Measurements from ENCODE around the gene FIZ1. TPM values are rescaled to one million over a fixed set of nuclear protein-coding genes. Genes with fewer than 3 reads are reported as not detected.
A peak's percentile ranks its signal among the peaks of the same experiment; 100 is the strongest.

Gene FIZ1
- total and polyA plus RNA-seq, 2 experiments from 2014 or later: 5.4 to 10.1 TPM

- TF ChIP-seq ZNF462 (CRISPR knock-in tag; IDR thresholded peaks at IDR 0.05): no peak
- TF ChIP-seq EZH2phosphoT487 (IDR thresholded peaks at IDR 0.05; ENCODE audit: unreplicated experiment): no peak
- no peak for TF ChIP-seq JUNB (IDR thresholded peaks at IDR 0.05; ENCODE audit: unreplicated experiment)
Measured at GRCh38 chr19:55644842-55645511, 45.7 kb upstream of the FIZ1 start (continued).

DNA sequence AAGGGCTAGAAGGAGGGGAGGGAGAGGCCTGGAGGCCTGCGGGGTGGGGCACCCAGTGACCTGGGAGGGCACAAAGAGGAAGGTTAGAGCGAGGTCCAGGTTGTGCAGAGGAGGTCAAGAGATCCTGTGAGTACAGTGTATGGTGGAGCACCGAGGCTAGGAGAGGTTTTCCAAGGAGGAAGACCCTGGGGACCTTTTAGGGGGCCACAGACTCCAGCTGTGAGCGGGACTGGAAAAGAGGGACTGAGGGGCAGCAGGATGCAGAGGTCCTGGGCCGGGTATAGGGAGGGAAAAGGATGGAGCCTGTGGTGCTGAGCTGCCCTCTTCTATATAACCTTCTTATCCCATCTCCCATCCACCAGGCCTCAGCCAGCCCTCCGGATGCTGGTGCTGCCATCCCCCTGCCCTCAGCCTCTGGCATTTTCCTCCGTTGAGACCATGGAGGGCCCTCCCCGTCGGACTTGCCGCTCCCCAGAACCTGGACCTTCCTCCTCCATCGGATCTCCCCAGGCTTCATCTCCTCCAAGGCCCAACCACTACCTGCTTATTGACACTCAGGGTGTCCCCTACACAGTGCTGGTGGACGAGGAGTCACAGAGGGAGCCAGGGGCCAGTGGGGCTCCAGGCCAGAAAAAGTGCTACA, 45.0 kb upstream of the FIZ1 start:
- H3K27me3 Mint-ChIP-seq (ENCODE audit: insufficient read depth, low read depth, poor library complexity): peaks cover 38% of the 10 kb centered on the region
- peak overlapping the region; percentile 96 for H3K4me2 ChIP-seq
- DNase-seq (ENCODE audit: low spot score) (no peak), ATAC-seq (no peak)
- H3K79me2 ChIP-seq (replicated peaks; ENCODE audit: insufficient read depth): peaks cover 37% of the 10 kb centered on the region
- H3K27ac ChIP-seq (ENCODE audit: low read depth): no peak overlapping the region
- no peaks in the 10 kb centered on the region for H4K20me1 ChIP-seq (replicated peaks; ENCODE audit: insufficient read depth)
- H3K27me3 ChIP-seq (ENCODE audit: insufficient read depth): no peaks in the 10 kb centered on the region
- H3K36me3 Mint-ChIP-seq (ENCODE audit: low read depth): peaks cover 40% of the 10 kb centered on the region
- H3F3A ChIP-seq (replicated peaks; ENCODE audit: low read depth): peaks cover 34% of the 10 kb centered on the region
- H3K4me1 ChIP-seq (ENCODE audit: insufficient read depth): no peaks in the 10 kb centered on the region; the same call in 1 of the 2 replicates
- 0 out of 2 replicates have a peak, but pooled peaks cover 2% of the 10 kb centered on the region for H3K9me2 ChIP-seq (ENCODE audit: insufficient read depth)
- no peak overlapping the region for H2AFZ ChIP-seq
- peak overlapping the region; percentile 84 for H3K4me3 Mint-ChIP-seq
- no peaks in the 10 kb centered on the region for H3K36me3 ChIP-seq (ENCODE audit: insufficient read depth)
- H3K4me1 Mint-ChIP-seq: peaks cover 25% of the 10 kb centered on the region
- peak overlapping the region; percentile 97 for H3K27ac Mint-ChIP-seq
- peaks cover 4% of the 10 kb centered on the region for H3K9me3 Mint-ChIP-seq
- H3K4me3 ChIP-seq: peak overlapping the region; percentile 89
- TF ChIP-seq CREB1 (CRISPR knock-in tag; IDR thresholded peaks at IDR 0.05; ENCODE audit: low read depth) (no peak), EZH2phosphoT487 (IDR thresholded peaks at IDR 0.05; ENCODE audit: unreplicated experiment) (no peak), ZNF331 (CRISPR knock-in tag; IDR thresholded peaks at IDR 0.05; ENCODE audit: low read depth) (no peak), EZH2 (IDR thresholded peaks at IDR 0.05; ENCODE audit: low read depth, unreplicated experiment) (no peak), STAT1 (IDR thresholded peaks at IDR 0.05; ENCODE audit: unreplicated experiment) (no peak), JUNB (IDR thresholded peaks at IDR 0.05; ENCODE audit: unreplicated experiment) (no peak), POLR2AphosphoS5 (IDR thresholded peaks at IDR 0.05; ENCODE audit: low read depth) (no peak), ZNF114 (CRISPR knock-in tag; IDR thresholded peaks at IDR 0.05) (no peak)
- TF ChIP-seq, protein P1, sequence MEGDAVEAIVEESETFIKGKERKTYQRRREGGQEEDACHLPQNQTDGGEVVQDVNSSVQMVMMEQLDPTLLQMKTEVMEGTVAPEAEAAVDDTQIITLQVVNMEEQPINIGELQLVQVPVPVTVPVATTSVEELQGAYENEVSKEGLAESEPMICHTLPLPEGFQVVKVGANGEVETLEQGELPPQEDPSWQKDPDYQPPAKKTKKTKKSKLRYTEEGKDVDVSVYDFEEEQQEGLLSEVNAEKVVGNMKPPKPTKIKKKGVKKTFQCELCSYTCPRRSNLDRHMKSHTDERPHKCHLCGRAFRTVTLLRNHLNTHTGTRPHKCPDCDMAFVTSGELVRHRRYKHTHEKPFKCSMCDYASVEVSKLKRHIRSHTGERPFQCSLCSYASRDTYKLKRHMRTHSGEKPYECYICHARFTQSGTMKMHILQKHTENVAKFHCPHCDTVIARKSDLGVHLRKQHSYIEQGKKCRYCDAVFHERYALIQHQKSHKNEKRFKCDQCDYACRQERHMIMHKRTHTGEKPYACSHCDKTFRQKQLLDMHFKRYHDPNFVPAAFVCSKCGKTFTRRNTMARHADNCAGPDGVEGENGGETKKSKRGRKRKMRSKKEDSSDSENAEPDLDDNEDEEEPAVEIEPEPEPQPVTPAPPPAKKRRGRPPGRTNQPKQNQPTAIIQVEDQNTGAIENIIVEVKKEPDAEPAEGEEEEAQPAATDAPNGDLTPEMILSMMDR (conservative IDR thresholded peaks at IDR 0.05; ENCODE audit: low read depth in 2 of 2): no peak
- TF ChIP-seq, protein P2, sequence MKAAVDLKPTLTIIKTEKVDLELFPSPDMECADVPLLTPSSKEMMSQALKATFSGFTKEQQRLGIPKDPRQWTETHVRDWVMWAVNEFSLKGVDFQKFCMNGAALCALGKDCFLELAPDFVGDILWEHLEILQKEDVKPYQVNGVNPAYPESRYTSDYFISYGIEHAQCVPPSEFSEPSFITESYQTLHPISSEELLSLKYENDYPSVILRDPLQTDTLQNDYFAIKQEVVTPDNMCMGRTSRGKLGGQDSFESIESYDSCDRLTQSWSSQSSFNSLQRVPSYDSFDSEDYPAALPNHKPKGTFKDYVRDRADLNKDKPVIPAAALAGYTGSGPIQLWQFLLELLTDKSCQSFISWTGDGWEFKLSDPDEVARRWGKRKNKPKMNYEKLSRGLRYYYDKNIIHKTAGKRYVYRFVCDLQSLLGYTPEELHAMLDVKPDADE (IDR thresholded peaks at IDR 0.05): no peak
